B cell (primary cell): Measurements from ENCODE around the gene ST8SIA1. TPM values are rescaled to one million over a fixed set of nuclear protein-coding genes. Genes with fewer than 3 reads are reported as not detected.

ENCODE experiments used
- ATAC-seq: fragments of 200-7000 bp; cut with Tn5 transposase; one replicate; pipeline ENCODE4 v1.10.0; 2021; ENCODE audit warnings: low read depth, mild to moderate bottlenecking, moderate number of reproducible peaks, moderate library complexity
- CTCF ChIA-PET: fragments of 350-600 bp; sonication (Branson Sonifier 250); formaldehyde crosslinking; loops from one replicate; lab custom pipeline; 2021; ENCODE audit warnings: antibody characterized with exemption, inconsistent platforms; lab: Charles Lee
- POLR2A ChIA-PET: fragments of 350-600 bp; sonication (Branson Sonifier 250); formaldehyde crosslinking; loops from one replicate; lab custom pipeline; 2021; ENCODE audit warnings: antibody characterized with exemption; lab: Charles Lee
- DNase-seq: peaks from one replicate; pipeline ENCODE4 v3.0.0; 2013
- H2AFZ ChIP-seq: 2 replicates; pipeline ENCODE4 v1.6.1; 2012; ENCODE audit warnings: mild to moderate bottlenecking, low read depth, low read length; ENCODE audit not compliant: insufficient read depth, poor library complexity, severe bottlenecking
- H3K27ac ChIP-seq, 2 donors: 1 replicate in 1 of 2; 2 replicates in 1 of 2; pipeline ENCODE4 v1.5.1; 2012 to 2013; ENCODE audit warnings: low read length in 2 of 2, mild to moderate bottlenecking in 2 of 2, moderate library complexity in 1 of 2
- H3K27me3 ChIP-seq, 4 experiments: fragments of 200-600 bp in 1 of 4; sonication (generic) in 1 of 4; replicated peaks in 1 of 4; 1 replicate in 2 of 4; 2 replicates in 2 of 4; pipeline versions ENCODE4 v1.6.1 to v1.7.0; 2013 to 2016; ENCODE audit warnings: low read length in 3 of 4, mild to moderate bottlenecking in 2 of 4, mixed read lengths in 1 of 4, moderate library complexity in 1 of 4; ENCODE audit not compliant: insufficient read depth in 4 of 4, control insufficient read depth in 3 of 4; ENCODE audit errors: control extremely low read depth in 1 of 4
- H3K36me3 ChIP-seq, 2 experiments: replicated peaks in 1 of 2; 1 replicate in 1 of 2; 2 replicates in 1 of 2; pipeline versions ENCODE4 v1.6.1 to v1.7.1; 2013; ENCODE audit warnings: low read length in 1 of 2; ENCODE audit not compliant: insufficient read depth in 2 of 2, control insufficient read depth in 1 of 2; ENCODE audit errors: control extremely low read depth in 1 of 2, extremely low read depth in 1 of 2
- H3K4me1 ChIP-seq, 2 donors: fragments of 200-600 bp in 1 of 2; sonication (generic) in 1 of 2; 1 replicate in 1 of 2; 2 replicates in 1 of 2; pipeline versions ENCODE4 v1.5.1 to v1.6.1; 2013 to 2017; ENCODE audit warnings: low read length in 2 of 2; ENCODE audit not compliant: control insufficient read depth in 2 of 2, insufficient read depth in 2 of 2
- H3K4me2 ChIP-seq: replicated peaks from 2 replicates; pipeline ENCODE3; 2012; ENCODE audit warnings: mild to moderate bottlenecking, low read depth, low read length; ENCODE audit not compliant: poor library complexity, severe bottlenecking
- H3K4me3 ChIP-seq, 5 experiments: fragments of 200-600 bp in 1 of 5; sonication (generic) in 1 of 5; 1 replicate in 3 of 5; 2 replicates in 2 of 5; pipeline versions ENCODE4 v1.5.1 to v1.7.0; 2011 to 2016; ENCODE audit warnings: low read length in 4 of 5, mild to moderate bottlenecking in 4 of 5, low read depth in 2 of 5, control low read depth in 1 of 5, moderate library complexity in 1 of 5; ENCODE audit not compliant: insufficient read depth in 1 of 5; ENCODE audit errors: control extremely low read depth in 1 of 5, extremely low read depth in 1 of 5
- H3K79me2 ChIP-seq: fragments of 200-600 bp; sonication (generic); one replicate; pipeline ENCODE4 v1.6.0; 2016; ENCODE audit warnings: low read length; ENCODE audit not compliant: control insufficient read depth, insufficient read depth
- H3K9ac ChIP-seq: fragments of 200-600 bp; sonication (generic); 2 replicates; pipeline ENCODE4 v1.6.1; 2017; ENCODE audit warnings: mild to moderate bottlenecking, low read length, moderate library complexity
- H3K9me3 ChIP-seq, 3 donors: one replicate each; pipeline versions ENCODE4 v1.6.1 to v1.7.1; 2013; ENCODE audit warnings: low read length in 2 of 3; ENCODE audit not compliant: control insufficient read depth in 2 of 3, insufficient read depth in 1 of 3; ENCODE audit errors: control extremely low read depth in 1 of 3
- H4K20me1 ChIP-seq: 2 replicates; pipeline ENCODE4 v1.6.0; 2012; ENCODE audit warnings: mild to moderate bottlenecking, low read length; ENCODE audit not compliant: insufficient read depth, control insufficient read depth, poor library complexity, severe bottlenecking
- H3K27ac Mint-ChIP-seq: one replicate; pipeline ENCODE4 v1.8.0; 2021; ENCODE audit warnings: mixed read lengths
- H3K27me3 Mint-ChIP-seq: one replicate; pipeline ENCODE4 v1.8.0; 2021; ENCODE audit warnings: mixed read lengths
- H3K4me1 Mint-ChIP-seq: one replicate; pipeline ENCODE4 v1.8.0; 2021; ENCODE audit warnings: mixed read lengths
- H3K4me3 Mint-ChIP-seq: one replicate; pipeline ENCODE4 v1.8.0; 2021; ENCODE audit warnings: mixed read lengths
- H3K9me3 Mint-ChIP-seq: one replicate; pipeline ENCODE4 v1.8.0; 2022; ENCODE audit warnings: mixed read lengths; ENCODE audit not compliant: insufficient read depth
- CTCF ChIP-seq: fragments of 200-600 bp; IDR thresholded peaks from one replicate; pipeline ENCODE4 v1.8.0; 2022; ENCODE audit warnings: antibody characterized with exemption, mild to moderate bottlenecking
- EZH2 ChIP-seq: IDR thresholded peaks from 2 replicates; pipeline ENCODE4 v1.6.1; 2012; ENCODE audit warnings: borderline replicate concordance, low read depth, mild to moderate bottlenecking, moderate library complexity, low read length; ENCODE audit not compliant: insufficient read depth, poor library complexity, severe bottlenecking
- WGBS: methylation state at CpG from one replicate; pipeline ENCODE4 v1.1.5; 2013; ENCODE audit warnings: missing lambda C conversion rate; ENCODE audit not compliant: insufficient coverage; 5-methylcytosine and 5-hydroxymethylcytosine counted together
- intact Hi-C: fragments of 100-400 bp; cut with micrococcal nuclease; formaldehyde crosslinking; loops from one replicate; pipeline ENCODE4 v1.10.0; 2022
- polyA plus RNA-seq: library from polyadenylated mRNA; depleted of rRNA; stranded (reverse); fragments of >200 nt; gene quantifications from 2 replicates; pipeline ENCODE4 v1.2.3, GENCODE V29; 2012
- total RNA-seq, 2 donors: library from RNA; stranded (reverse); fragments of 120-200 nt in 1 of 2; gene quantifications; 1 replicate in 1 of 2; 2 replicates in 1 of 2; pipeline versions ENCODE4 v1.2.3 to v1.2.4, GENCODE V29; 2013 to 2022

The ST8SIA1 gene
- total and polyA plus RNA-seq, 2 donors (not counting 1 experiment from before 2014, with no cell fraction given): 0.02 to 0.04 TPM

GRCh38 chr12:22266101-22266500 lies 68.4 kb downstream of the ST8SIA1 start:
- ATAC-seq: no peak
- ChIA-PET POLR2A (no interaction called here), CTCF (no interaction called here)
- intact Hi-C loops: no loop called here
- Mint-ChIP-seq H3K4me3 (no peak overlapping the region), H3K27ac (no peak overlapping the region), H3K27me3 (peaks cover 15% of the 10 kb centered on the region), H3K4me1 (peaks cover 2% of the 10 kb centered on the region), H3K9me3 (no peaks in the 10 kb centered on the region)
- H3K27ac ChIP-seq: no peak overlapping the region
- TF ChIP-seq CTCF: no peak
- TF ChIP-seq EZH2: no peak
- no peaks in the 10 kb centered on the region for H3K4me1 ChIP-seq
- no peak overlapping the region for H2AFZ ChIP-seq
- H3K9ac ChIP-seq: no peak overlapping the region
- WGBS: 100% methylated on average over 1 of the region's 5 CpGs
- H3K36me3 ChIP-seq: no peaks in the 10 kb centered on the region
- H3K9me3 ChIP-seq: no peaks in the 10 kb centered on the region
- DNase-seq: no peak
- peaks cover 0 to 6% (median 0%) of the 10 kb centered on the region in 4 experiments for H3K27me3 ChIP-seq
- no peak overlapping the region for H3K4me2 ChIP-seq
- no peaks in the 10 kb centered on the region for H4K20me1 ChIP-seq
- H3K79me2 ChIP-seq: no peaks in the 10 kb centered on the region
- H3K4me3 ChIP-seq: no peak overlapping the region

GRCh38 chr12:22264380-22264779 lies 70.1 kb downstream of the ST8SIA1 start:
- H3K4me1 ChIP-seq: no peaks in the 10 kb centered on the region
- H2AFZ ChIP-seq: no peak overlapping the region
- Mint-ChIP-seq H3K4me1 (peaks cover 2% of the 10 kb centered on the region), H3K9me3 (no peaks in the 10 kb centered on the region), H3K27me3 (peaks cover 15% of the 10 kb centered on the region), H3K4me3 (no peak overlapping the region), H3K27ac (no peak overlapping the region)
- H3K4me3 ChIP-seq: no peak overlapping the region
- DNase-seq: no peak
- 100% methylated on average over 2 of the region's 5 CpGs for WGBS
- no peak for ATAC-seq
- H3K27ac ChIP-seq: no peak overlapping the region
- TF ChIP-seq EZH2: no peak
- no peak overlapping the region for H3K4me2 ChIP-seq
- H3K9me3 ChIP-seq: no peaks in the 10 kb centered on the region
- H3K27me3 ChIP-seq: peaks cover 0 to 6% (median 0%) of the 10 kb centered on the region in 4 experiments
- ChIA-PET POLR2A (no interaction called here), CTCF (no interaction called here)
- intact Hi-C loops: no loop called here
- H4K20me1 ChIP-seq: no peaks in the 10 kb centered on the region
- H3K36me3 ChIP-seq: no peaks in the 10 kb centered on the region
- no peaks in the 10 kb centered on the region for H3K79me2 ChIP-seq
- no peak overlapping the region for H3K9ac ChIP-seq
